MM.1S (cell line): ENCODE data around the gene SEC22A.

Experiments
- DNase-seq: peaks from one replicate; pipeline ENCODE4 v3.0.0-alpha.2; 2015
- H2AFZ ChIP-seq: fragments of 300-600 bp; sonication (generic); 2 replicates; pipeline ENCODE4 v1.6.0; 2016; ENCODE audit warnings: antibody characterized with exemption, low read length
- H3F3A ChIP-seq: fragments of 300-600 bp; sonication (generic); 2 replicates; pipeline ENCODE4 v1.6.1; 2016; ENCODE audit warnings: mild to moderate bottlenecking, antibody characterized with exemption, low read length, moderate library complexity, mixed read lengths; ENCODE audit not compliant: insufficient read depth
- H3K27ac ChIP-seq: fragments of 300-600 bp; sonication (generic); 2 replicates; pipeline ENCODE4 v1.5.1; 2016; ENCODE audit warnings: mild to moderate bottlenecking, low read length
- H3K27me3 ChIP-seq: fragments of 300-600 bp; sonication (generic); replicated peaks from 2 replicates; pipeline ENCODE4 v1.6.0; 2016; ENCODE audit warnings: low read length; ENCODE audit not compliant: insufficient read depth
- H3K36me3 ChIP-seq: fragments of 300-600 bp; sonication (generic); replicated peaks from 2 replicates; pipeline ENCODE4 v1.6.1; 2016; ENCODE audit warnings: mild to moderate bottlenecking, low read length, mixed read lengths; ENCODE audit not compliant: insufficient read depth
- H3K4me1 ChIP-seq: fragments of 300-600 bp; sonication (generic); 2 replicates; pipeline ENCODE4 v1.6.1; 2016; ENCODE audit warnings: low read length, mixed read lengths
- H3K4me2 ChIP-seq: fragments of 300-600 bp; sonication (generic); 2 replicates; pipeline ENCODE4 v1.6.0; 2016; ENCODE audit warnings: low read depth, low read length
- H3K4me3 ChIP-seq: fragments of 300-600 bp; sonication (generic); 2 replicates; pipeline ENCODE4 v1.5.1; 2016; ENCODE audit warnings: low read length, mixed read lengths
- H3K79me2 ChIP-seq: fragments of 300-600 bp; sonication (generic); 2 replicates; pipeline ENCODE4 v1.6.1; 2016; ENCODE audit warnings: mixed run types, low read length, mixed read lengths
- H3K9ac ChIP-seq: fragments of 300-600 bp; sonication (generic); 2 replicates; pipeline ENCODE4 v1.6.1; 2016; ENCODE audit warnings: low read length, mixed read lengths
- H3K9me2 ChIP-seq: fragments of 300-600 bp; sonication (generic); replicated peaks from 2 replicates; pipeline ENCODE4 v1.6.1; 2016; ENCODE audit warnings: mild to moderate bottlenecking, low read length, mixed read lengths; ENCODE audit not compliant: insufficient read depth
- H3K9me3 ChIP-seq: fragments of 300-600 bp; sonication (generic); replicated peaks from 2 replicates; pipeline ENCODE4 v1.6.1; 2016; ENCODE audit warnings: mild to moderate bottlenecking, low read length, mixed read lengths; ENCODE audit not compliant: insufficient read depth
- H4K20me1 ChIP-seq: fragments of 300-600 bp; sonication (generic); 2 replicates; pipeline ENCODE4 v1.6.1; 2016; ENCODE audit warnings: mild to moderate bottlenecking, low read length, moderate library complexity, mixed read lengths; ENCODE audit not compliant: insufficient read depth
- CTCF ChIP-seq: fragments of 300-600 bp; sonication (generic); IDR thresholded peaks from 2 replicates; pipeline ENCODE4 v1.5.1; 2016; ENCODE audit warnings: antibody characterized with exemption, low read length, mixed read lengths
- EZH2 ChIP-seq: fragments of 300-600 bp; sonication (generic); optimal IDR thresholded peaks from 2 replicates; pipeline ENCODE3; 2017; ENCODE audit warnings: low read depth, mild to moderate bottlenecking, antibody characterized with exemption, low read length, mixed read lengths
- EZH2phosphoT487 ChIP-seq: fragments of 300-600 bp; sonication (generic); IDR thresholded peaks from 2 replicates; pipeline ENCODE4 v1.6.1; 2018; ENCODE audit warnings: antibody characterized with exemption, low read length

The SEC22A gene

DNA sequence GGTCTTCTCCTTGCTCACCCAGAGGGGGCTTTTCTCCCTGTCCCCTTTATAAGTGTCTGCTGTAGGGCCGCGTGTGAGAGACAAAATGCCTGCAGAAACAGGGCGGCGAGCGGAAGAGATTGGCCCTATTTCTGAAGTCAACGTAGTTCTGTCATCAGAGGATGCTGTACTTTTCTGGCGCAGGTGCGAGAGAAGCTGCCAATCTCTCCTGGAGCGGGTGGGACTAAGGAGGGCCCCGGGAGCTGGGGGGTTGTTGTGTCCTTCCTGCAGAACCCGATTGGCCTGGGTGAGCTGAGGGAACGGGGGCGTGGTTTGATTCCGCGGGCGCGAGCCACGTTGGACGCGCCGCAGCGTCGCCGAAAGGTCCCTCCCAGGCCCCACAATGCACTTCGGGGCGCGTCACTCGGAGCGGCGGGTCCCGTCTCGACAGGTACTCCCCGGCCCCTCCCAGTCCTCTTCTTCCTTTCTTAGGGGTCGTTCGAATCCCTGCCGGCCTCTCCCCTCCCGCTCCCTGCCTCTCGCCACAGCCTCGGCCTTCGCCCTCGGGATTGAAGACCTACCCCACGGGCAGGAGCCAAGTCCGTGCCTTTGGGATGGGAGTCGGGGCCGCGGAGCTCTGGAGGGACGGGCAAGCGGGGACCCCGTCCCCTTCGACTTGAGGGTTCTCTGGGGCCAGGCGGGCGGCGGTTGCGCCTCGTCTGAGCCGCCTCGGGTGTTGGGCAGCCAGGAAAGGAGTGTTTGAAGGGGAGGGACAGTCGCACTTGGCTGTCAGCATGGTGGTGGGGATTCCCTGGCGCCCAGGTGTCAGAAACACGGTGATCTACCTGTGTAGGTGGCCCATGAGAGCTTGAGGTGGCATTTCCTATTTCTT, at the start of gene SEC22A:
TSS of gene SEC22A (plus strand) at position 387 of the 871 bp plus-strand sequence. CDS start 7,275 bp downstream, outside the sequence.
- TF ChIP-seq EZH2 (no peak), CTCF (no peak), EZH2phosphoT487 (no peak)
- no peaks in the 10 kb centered on the region for H3K36me3 ChIP-seq
- H3K4me1 ChIP-seq, result peaks cover 12% of the 10 kb centered on the region
- no peaks in the 10 kb centered on the region for H3K27me3 ChIP-seq
- no peaks in the 10 kb centered on the region for H3K9me2 ChIP-seq
- peaks cover 3% of the 10 kb centered on the region; the same call in 1 of the 2 replicates for H3F3A ChIP-seq
- H3K4me2 ChIP-seq, result peak within 1 kb of the TSS; percentile 99
- peak; percentile 98 for DNase-seq
- H3K4me3 ChIP-seq, result peak within 1 kb of the TSS; percentile 97
- no peaks in the 10 kb centered on the region for H4K20me1 ChIP-seq
- peaks cover 35% of the 10 kb centered on the region for H3K79me2 ChIP-seq
- H2AFZ ChIP-seq, result peak within 1 kb of the TSS; percentile 97
- no peaks in the 10 kb centered on the region for H3K9me3 ChIP-seq
- peak within 1 kb of the TSS; percentile 73 for H3K27ac ChIP-seq
- peak within 1 kb of the TSS; percentile 96 for H3K9ac ChIP-seq

- Histone ChIP-seq H3F3A (no peaks in the 10 kb centered on the region), H2AFZ (no peak overlapping the region), H3K9ac (no peak overlapping the region), H4K20me1 (no peaks in the 10 kb centered on the region), H3K36me3 (no peaks in the 10 kb centered on the region; the same call in 1 of the 2 replicates), H3K4me3 (no peak overlapping the region), H3K9me2 (no peaks in the 10 kb centered on the region), H3K79me2 (no peaks in the 10 kb centered on the region), H3K4me1 (no peaks in the 10 kb centered on the region), H3K4me2 (no peak overlapping the region), H3K9me3 (no peaks in the 10 kb centered on the region), H3K27me3 (no peaks in the 10 kb centered on the region), H3K27ac (no peak overlapping the region)
- no peak for DNase-seq
- TF ChIP-seq EZH2 (no peak), CTCF (no peak), EZH2phosphoT487 (no peak)
Measured at GRCh38 chr3:123152687-123153086, 49.1 kb upstream of the SEC22A start.

DNA sequence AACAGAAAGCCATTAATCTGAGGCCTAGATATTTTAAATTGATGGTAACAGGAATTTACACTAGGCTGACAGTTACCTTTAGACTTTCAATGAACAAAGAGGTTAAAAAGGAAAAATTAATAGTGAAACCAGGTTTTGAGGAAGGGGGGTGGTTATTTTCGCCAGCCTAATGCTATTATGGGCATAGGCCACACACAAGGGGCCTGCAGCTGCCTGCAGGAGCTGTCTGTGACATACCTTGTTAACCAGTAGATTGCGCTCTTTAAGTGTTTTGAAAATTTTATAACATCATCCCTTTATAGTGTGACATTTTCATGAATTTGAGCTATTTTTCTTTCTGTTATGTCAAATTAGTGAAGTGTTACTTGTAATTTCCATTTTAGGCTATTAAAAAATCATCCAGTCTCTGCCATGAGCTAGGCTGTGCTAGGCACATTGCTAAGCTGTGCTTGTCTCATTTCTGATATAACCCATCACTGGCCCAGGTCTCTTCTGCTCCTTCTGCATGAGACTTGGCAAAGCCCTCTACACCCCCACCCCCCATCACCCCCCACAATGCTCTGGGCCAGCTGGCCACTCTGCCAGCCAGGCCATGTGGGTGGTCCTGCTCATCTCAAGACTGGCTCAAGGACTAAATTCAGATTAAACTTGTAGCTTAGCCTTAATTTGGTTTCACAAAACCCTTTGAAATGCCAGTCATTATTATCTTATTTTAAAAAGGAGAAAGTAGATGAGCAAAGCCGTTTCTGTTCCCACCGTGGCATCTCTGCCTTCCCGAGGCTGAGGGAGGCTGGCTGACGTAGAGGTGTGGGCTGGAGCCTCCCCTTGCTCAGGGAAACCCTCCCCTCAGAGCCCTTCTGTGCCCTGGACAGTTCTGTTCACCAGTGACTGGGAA, 48.4 kb upstream of the SEC22A start:
- Histone ChIP-seq H3K9me3 (no peaks in the 10 kb centered on the region), H3K4me2 (no peak overlapping the region), H3K27ac (no peak overlapping the region), H4K20me1 (no peaks in the 10 kb centered on the region), H2AFZ (no peak overlapping the region), H3K36me3 (no peaks in the 10 kb centered on the region; the same call in 1 of the 2 replicates), H3K4me1 (no peaks in the 10 kb centered on the region), H3K9me2 (no peaks in the 10 kb centered on the region), H3K9ac (no peak overlapping the region), H3F3A (no peaks in the 10 kb centered on the region), H3K79me2 (no peaks in the 10 kb centered on the region), H3K4me3 (no peak overlapping the region), H3K27me3 (no peaks in the 10 kb centered on the region)
- DNase-seq, result no peak
- TF ChIP-seq EZH2, result no peak
